Suprapubic skin (tissue), 4 donors: ENCODE results near the gene CNTROB. TPM values are rescaled to one million over a fixed set of nuclear protein-coding genes. Genes with fewer than 3 reads are reported as not detected.

Source experiments
- DNase-seq, 2 donors: peaks; one replicate each; pipeline ENCODE4 v3.0.0-alpha.2; 2019; ENCODE audit warnings: low spot score in 2 of 2
- H3K27ac ChIP-seq: fragments of 200-600 bp; sonication (generic); one replicate; pipeline ENCODE4 v1.5.1; 2019
- H3K27me3 ChIP-seq: fragments of 200-600 bp; sonication (generic); one replicate; pipeline ENCODE4 v1.5.1; 2019
- H3K36me3 ChIP-seq: fragments of 200-600 bp; sonication (generic); one replicate; pipeline ENCODE4 v1.5.1; 2019
- H3K4me1 ChIP-seq: fragments of 200-600 bp; sonication (generic); one replicate; pipeline ENCODE4 v1.5.1; 2019
- H3K4me3 ChIP-seq: fragments of 200-600 bp; sonication (generic); one replicate; pipeline ENCODE4 v1.5.1; 2019; ENCODE audit warnings: mild to moderate bottlenecking
- H3K9me3 ChIP-seq: fragments of 200-600 bp; sonication (generic); one replicate; pipeline ENCODE4 v1.5.1; 2019
- CTCF ChIP-seq, 2 donors: fragments of 200-600 bp in 1 of 2; fragments of 450-650 bp in 1 of 2; sonication (generic) in 1 of 2; IDR thresholded peaks; one replicate each; pipeline ENCODE4 v1.5.1; 2016 to 2019; ENCODE audit warnings: antibody characterized with exemption in 2 of 2, mild to moderate bottlenecking in 1 of 2, moderate library complexity in 1 of 2
- EP300 ChIP-seq: sonication (generic); formaldehyde crosslinking; IDR thresholded peaks from one replicate; pipeline ENCODE4 v1.6.1; 2017; ENCODE audit warnings: antibody characterized with exemption
- POLR2A ChIP-seq, 2 donors: fragments of 450-650 bp; IDR thresholded peaks; one replicate each; pipeline ENCODE4 v1.6.1; 2017; ENCODE audit warnings: antibody characterized with exemption in 2 of 2, mild to moderate bottlenecking in 2 of 2, moderate library complexity in 2 of 2
- POLR2AphosphoS5 ChIP-seq, 3 donors: sonication (generic); formaldehyde crosslinking; IDR thresholded peaks; one replicate each; pipeline ENCODE4 v1.6.1; 2017; ENCODE audit warnings: antibody characterized with exemption in 3 of 3
- WGBS: methylation state at CpG from one replicate; pipeline ENCODE4 v1.1.5; 2018; 5-methylcytosine and 5-hydroxymethylcytosine counted together
- total RNA-seq, 4 donors: library from RNA; depleted of rRNA; stranded (reverse); fragments of >200 nt; gene quantifications; one replicate each; pipeline ENCODE4 v1.1.0, GENCODE V29; 2016

Gene CNTROB
- total RNA-seq, result 10 to 100 TPM; 23.7 to 57.0 (median 30.8) TPM

DNA sequence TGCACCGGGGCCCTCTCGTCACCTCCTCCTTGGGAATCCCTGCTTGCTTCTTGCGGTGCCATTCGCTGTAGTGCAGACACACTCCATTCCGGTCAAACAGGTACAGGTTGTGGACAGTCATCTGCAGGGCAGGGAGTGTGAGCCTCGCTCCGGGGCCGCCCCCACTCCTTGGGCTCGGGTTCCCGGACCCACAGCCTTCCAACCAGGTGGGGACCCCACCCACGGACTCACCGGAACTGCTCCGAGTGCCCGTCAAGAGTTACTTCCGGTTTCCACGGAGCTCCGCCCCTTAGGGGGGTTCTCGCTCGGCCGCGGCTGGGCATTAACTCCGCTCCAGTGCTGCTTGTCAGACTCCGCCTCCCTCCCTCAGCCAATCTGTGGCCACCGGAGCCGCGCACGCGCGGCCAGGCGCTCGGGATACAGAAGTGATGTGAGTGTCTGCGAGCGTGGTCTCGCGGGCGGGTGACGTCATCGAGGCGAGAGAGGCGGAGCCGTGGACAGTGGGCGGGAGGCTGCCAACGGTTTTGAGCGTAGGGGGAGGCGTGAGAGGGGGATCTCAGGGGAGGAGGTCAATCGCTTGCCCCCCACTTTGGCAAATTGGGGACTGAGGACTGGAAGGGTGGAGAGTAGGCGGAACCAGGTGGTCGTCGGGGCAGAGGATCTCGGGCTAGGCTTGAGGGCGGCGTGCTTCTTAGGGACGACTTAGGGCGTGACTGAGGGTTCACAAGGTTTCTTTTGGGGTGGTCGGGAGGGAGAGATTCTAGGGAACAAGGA lies at the start of gene CNTROB, which contains the start of gene TRAPPC1:
Gene CNTROB (plus strand): TSS at position 498 of the 774 bp plus-strand sequence. CDS start 874 bp downstream, outside the sequence.
Gene TRAPPC1 (minus strand): TSS at position 238 of the 774 bp plus-strand sequence. CDS start 117 bp downstream, at position 121.
- Histone ChIP-seq H3K4me1 (peaks cover 44% of the 10 kb centered on the region), H3K9me3 (no peaks in the 10 kb centered on the region), H3K27ac (peak within 1 kb of the TSS; percentile 76), H3K4me3 (peak within 1 kb of the TSS; percentile 65), H3K36me3 (peaks cover 19% of the 10 kb centered on the region), H3K27me3 (no peaks in the 10 kb centered on the region)
- peak; percentile 16 for TF ChIP-seq EP300
- TF ChIP-seq POLR2AphosphoS5 (IDR thresholded peaks at IDR 0.05), result peak in 2 of 3 donors; percentile 26 to 32
- TF ChIP-seq CTCF (IDR thresholded peaks at IDR 0.05), result no peak
- TF ChIP-seq POLR2A (IDR thresholded peaks at IDR 0.05), result peak in 1 of 2 donors; percentile 32
- whole genome bisulfite sequencing, result 0% methylated on average over 31 of the region's 55 CpGs
- DNase-seq, result peak; percentile 100

DNA sequence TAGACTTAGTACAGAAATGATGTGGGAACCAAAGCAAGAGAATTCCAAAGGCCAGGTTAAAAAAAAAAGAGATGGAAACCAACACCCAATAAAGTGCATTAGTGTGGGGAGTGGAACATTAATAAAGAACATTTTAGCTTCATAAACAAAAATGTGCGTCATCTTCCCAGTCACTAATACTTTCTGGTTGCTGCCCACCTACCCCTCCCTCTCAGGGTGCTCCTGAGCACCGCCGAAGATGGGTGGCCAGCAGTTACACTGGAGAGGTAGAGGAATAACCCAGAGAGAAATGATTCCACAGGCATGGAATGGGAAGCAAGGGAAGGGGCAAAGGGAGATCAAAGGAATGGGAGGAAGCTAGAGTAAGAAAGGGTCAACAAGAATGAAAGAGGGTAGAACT lies 49.4 kb upstream of the CNTROB start:
- Histone ChIP-seq H3K27ac (no peak overlapping the region), H3K36me3 (peaks cover 19% of the 10 kb centered on the region), H3K4me1 (peaks cover 47% of the 10 kb centered on the region), H3K27me3 (no peaks in the 10 kb centered on the region), H3K4me3 (no peak overlapping the region), H3K9me3 (no peaks in the 10 kb centered on the region)
- 72% methylated on average over 3 of the region's 3 CpGs for WGBS
- TF ChIP-seq POLR2A (IDR thresholded peaks at IDR 0.05) (no peak), EP300 (no peak), POLR2AphosphoS5 (IDR thresholded peaks at IDR 0.05) (no peak), CTCF (IDR thresholded peaks at IDR 0.05) (no peak)
- no peak for DNase-seq

GRCh38 chr17:7883781-7884386 lies 48.1 kb upstream of the CNTROB start:
- TF ChIP-seq POLR2AphosphoS5 (IDR thresholded peaks at IDR 0.05), result no peak
- no peak for TF ChIP-seq POLR2A (IDR thresholded peaks at IDR 0.05)
- TF ChIP-seq EP300, result no peak
- no peak for TF ChIP-seq CTCF (IDR thresholded peaks at IDR 0.05)
- H3K4me3 ChIP-seq, result peak overlapping the region; percentile 92
- no peak for DNase-seq
- H3K4me1 ChIP-seq, result peaks cover 58% of the 10 kb centered on the region
- H3K27me3 ChIP-seq, result no peaks in the 10 kb centered on the region
- no peaks in the 10 kb centered on the region for H3K9me3 ChIP-seq
- peaks cover 15% of the 10 kb centered on the region for H3K36me3 ChIP-seq
- 10% methylated on average over 3 of the region's 3 CpGs for WGBS
- H3K27ac ChIP-seq, result peak overlapping the region; percentile 91

- 2% methylated on average over 35 of the region's 100 CpGs for WGBS
- Histone ChIP-seq H3K4me1 (peaks cover 67% of the 10 kb centered on the region), H3K36me3 (peaks cover 12% of the 10 kb centered on the region), H3K9me3 (no peaks in the 10 kb centered on the region), H3K27ac (peak overlapping the region; percentile 91), H3K4me3 (peak overlapping the region; percentile 92), H3K27me3 (no peaks in the 10 kb centered on the region)
- peak in 1 of 2 donors; percentile 66 for DNase-seq
- no peak for TF ChIP-seq POLR2A (IDR thresholded peaks at IDR 0.05)
- no peak for TF ChIP-seq POLR2AphosphoS5 (IDR thresholded peaks at IDR 0.05)
- no peak for TF ChIP-seq EP300
- no peak for TF ChIP-seq CTCF (IDR thresholded peaks at IDR 0.05)
Observed at GRCh38 chr17:7884581-7885366, 47.2 kb upstream of the CNTROB start.
